Breast epithelium (tissue), 3 donors: ENCODE results near the gene FAM241A.

Experiments used
- POLR2A ChIP-seq: fragments of 450-650 bp; IDR thresholded peaks from one replicate; pipeline ENCODE4 v1.6.1; 2016; ENCODE audit warnings: antibody characterized with exemption, mild to moderate bottlenecking, moderate library complexity
- POLR2AphosphoS5 ChIP-seq, 3 donors: sonication (generic); formaldehyde crosslinking; IDR thresholded peaks; one replicate each; pipeline ENCODE4 v1.6.1; 2017; ENCODE audit warnings: antibody characterized with exemption in 3 of 3
- TF ChIP-seq, protein P1 (sequence below), 3 donors: fragments of 450-650 bp; IDR thresholded peaks; one replicate each; pipeline ENCODE4 v1.5.1; 2016 to 2017; ENCODE audit warnings: antibody characterized with exemption in 3 of 3, mild to moderate bottlenecking in 3 of 3, moderate library complexity in 3 of 3

DNA sequence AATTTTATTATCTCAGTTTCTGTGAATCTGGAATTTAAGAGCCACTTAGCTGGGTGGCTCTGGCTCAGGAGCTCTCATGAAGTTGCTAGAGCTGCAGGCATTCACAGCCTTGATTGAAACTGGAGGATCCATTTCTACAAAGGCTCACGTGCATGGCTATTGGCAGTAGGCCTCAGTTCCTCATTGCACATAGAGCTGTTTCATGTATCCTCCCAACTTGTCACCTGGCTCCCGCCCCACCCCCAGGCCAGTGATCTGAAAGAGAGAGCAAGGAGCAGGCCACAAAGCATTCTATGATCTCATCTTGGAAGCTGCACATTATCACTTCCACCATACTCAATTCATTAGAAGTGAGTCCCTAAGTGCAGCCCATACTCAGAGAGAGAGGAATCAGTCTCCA is 67.8 kb downstream of the FAM241A start:
- TF ChIP-seq, protein P1, sequence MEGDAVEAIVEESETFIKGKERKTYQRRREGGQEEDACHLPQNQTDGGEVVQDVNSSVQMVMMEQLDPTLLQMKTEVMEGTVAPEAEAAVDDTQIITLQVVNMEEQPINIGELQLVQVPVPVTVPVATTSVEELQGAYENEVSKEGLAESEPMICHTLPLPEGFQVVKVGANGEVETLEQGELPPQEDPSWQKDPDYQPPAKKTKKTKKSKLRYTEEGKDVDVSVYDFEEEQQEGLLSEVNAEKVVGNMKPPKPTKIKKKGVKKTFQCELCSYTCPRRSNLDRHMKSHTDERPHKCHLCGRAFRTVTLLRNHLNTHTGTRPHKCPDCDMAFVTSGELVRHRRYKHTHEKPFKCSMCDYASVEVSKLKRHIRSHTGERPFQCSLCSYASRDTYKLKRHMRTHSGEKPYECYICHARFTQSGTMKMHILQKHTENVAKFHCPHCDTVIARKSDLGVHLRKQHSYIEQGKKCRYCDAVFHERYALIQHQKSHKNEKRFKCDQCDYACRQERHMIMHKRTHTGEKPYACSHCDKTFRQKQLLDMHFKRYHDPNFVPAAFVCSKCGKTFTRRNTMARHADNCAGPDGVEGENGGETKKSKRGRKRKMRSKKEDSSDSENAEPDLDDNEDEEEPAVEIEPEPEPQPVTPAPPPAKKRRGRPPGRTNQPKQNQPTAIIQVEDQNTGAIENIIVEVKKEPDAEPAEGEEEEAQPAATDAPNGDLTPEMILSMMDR (IDR thresholded peaks at IDR 0.05) = no peak
- no peak for TF ChIP-seq POLR2AphosphoS5 (IDR thresholded peaks at IDR 0.05)
- no peak for TF ChIP-seq POLR2A
